Activated T-helper 2 cell treated with anti-CD3 and anti-CD28 coated beads, Interferon-gamma antibody, Interleukin-2, Interleukin-4, amounts not matched to agents 10 μg/mL and 5 μg/mL and 100 μg/mL, durations not matched to agents 14 hours and 24 hours and 36 hours (primary cell): ENCODE data around the gene POGK. TPM values are rescaled to one million over a fixed set of nuclear protein-coding genes. Genes with fewer than 3 reads are reported as not detected.
A peak's percentile ranks its signal among the peaks of the same experiment; 100 is the strongest.
"Not testable (repeated sequence)": the region's sequence is repeated elsewhere in the genome, so short reads cannot be mapped to it uniquely, and the experiment has no call there.

Source experiments
- DNase-seq: peaks from one replicate; pipeline ENCODE4 v3.0.0; 2021; ENCODE audit warnings: low spot score
- H3K27ac Mint-ChIP-seq: one replicate; pipeline ENCODE4 v1.8.0; 2021; ENCODE audit warnings: mixed read lengths
- H3K27me3 Mint-ChIP-seq: one replicate; pipeline ENCODE4 v1.8.0; 2021; ENCODE audit warnings: low read depth, mixed read lengths
- H3K36me3 Mint-ChIP-seq: one replicate; pipeline ENCODE4 v1.8.0; 2021; ENCODE audit warnings: low read depth, mixed read lengths
- H3K4me1 Mint-ChIP-seq: one replicate; pipeline ENCODE4 v1.8.0; 2021; ENCODE audit warnings: low read depth, mixed read lengths
- H3K4me3 Mint-ChIP-seq: one replicate; pipeline ENCODE4 v1.8.0; 2021; ENCODE audit warnings: low read depth, mild to moderate bottlenecking, moderate library complexity, mixed read lengths
- H3K9me3 Mint-ChIP-seq: one replicate; pipeline ENCODE4 v1.8.0; 2021; ENCODE audit warnings: mixed read lengths
- intact Hi-C: fragments of 100-400 bp; cut with micrococcal nuclease; formaldehyde crosslinking; loops from one replicate; pipeline ENCODE4 v1.15.1; 2023
- total RNA-seq: library from RNA; stranded (reverse); gene quantifications from 2 replicates; pipeline ENCODE4 v1.2.3, GENCODE V29; 2022

POGK gene
- total RNA-seq, result 46.6 and 49.7 TPM in 2 replicates

- Mint-ChIP-seq H3K4me3 (peak within 1 kb of the TSS; percentile 94), H3K9me3 (no peaks in the 10 kb centered on the region), H3K27ac (peak within 1 kb of the TSS; percentile 97), H3K4me1 (peaks cover 52% of the 10 kb centered on the region), H3K36me3 (peaks cover 41% of the 10 kb centered on the region), H3K27me3 (peaks cover 9% of the 10 kb centered on the region)
- DNase-seq, result peak; percentile 84
- intact Hi-C loops, result loop anchor here (1.0 kb wide), 2 partner anchors 37 to 381 kb away; partner anchors contain the start of genes POU2F1 and TADA1
Observed at GRCh38 chr1:166838766-166839599, at the start of gene POGK. Gene POGK (plus strand): TSS chr1:166839475. CDS start chr1:166840957, 1,482 bp downstream.

DNA sequence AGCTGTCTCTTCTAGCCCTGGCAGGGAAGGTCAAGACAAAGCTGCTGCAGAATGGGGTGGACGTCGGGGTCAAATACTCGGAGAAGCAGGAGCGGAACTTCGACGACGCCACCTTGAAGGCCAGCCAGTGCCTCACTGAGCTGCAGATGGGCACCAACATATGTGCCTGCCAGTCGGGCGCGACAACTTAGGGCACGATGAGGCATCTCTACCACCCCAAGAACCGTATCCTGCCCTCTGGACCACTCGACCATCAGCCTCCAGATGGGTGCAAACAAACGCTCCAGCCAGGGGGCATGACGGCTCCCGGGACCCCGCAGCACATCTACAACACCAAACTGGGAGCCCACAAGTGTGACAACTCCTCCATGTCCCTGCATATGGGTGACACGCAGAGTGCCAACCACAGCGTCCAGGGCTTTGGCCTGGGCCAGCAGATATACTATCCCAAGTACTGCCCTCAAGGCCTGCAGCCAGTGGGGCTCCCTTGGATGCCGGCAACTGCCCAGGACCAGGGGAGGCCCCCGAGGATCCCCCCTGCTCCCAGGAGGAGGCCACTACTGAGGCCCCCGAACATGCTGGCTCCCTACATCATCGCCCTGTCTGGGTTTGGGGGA is 42.5 kb upstream of the POGK start:
- H3K27ac Mint-ChIP-seq, result no peak overlapping the region
- H3K4me3 Mint-ChIP-seq, result no peak overlapping the region
- H3K9me3 Mint-ChIP-seq, result no peaks in the 10 kb centered on the region
- peaks cover 10% of the 10 kb centered on the region for H3K27me3 Mint-ChIP-seq
- intact Hi-C loops, result no loop called here
- no peaks in the 10 kb centered on the region for H3K36me3 Mint-ChIP-seq
- no peak for DNase-seq
- H3K4me1 Mint-ChIP-seq, result no peaks in the 10 kb centered on the region

DNA sequence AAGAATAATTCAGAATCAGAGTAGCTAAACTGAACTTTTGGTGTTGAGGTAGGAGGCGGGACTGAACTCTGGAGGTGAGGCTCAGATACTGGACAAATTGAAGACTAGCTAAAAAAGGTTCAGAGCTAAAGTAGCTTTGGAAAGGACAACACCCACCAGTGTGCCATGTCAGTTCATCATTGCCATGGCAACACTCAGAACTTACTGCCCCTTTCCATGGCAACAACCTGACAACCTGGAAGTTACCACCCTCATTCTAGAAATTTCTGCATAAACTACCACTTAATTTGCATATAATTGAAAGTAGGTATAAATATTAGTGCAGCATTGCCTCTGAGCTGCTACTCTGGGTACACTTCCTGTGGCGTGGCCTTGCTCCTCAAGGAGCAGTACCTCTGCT is 30.3 kb upstream of the POGK start:
- no peak for DNase-seq
- H3K9me3 Mint-ChIP-seq, result no peaks in the 10 kb centered on the region
- H3K36me3 Mint-ChIP-seq, result no peaks in the 10 kb centered on the region
- no peak overlapping the region for H3K27ac Mint-ChIP-seq
- intact Hi-C loops, result no loop called here
- no peak overlapping the region for H3K4me3 Mint-ChIP-seq
- H3K27me3 Mint-ChIP-seq, result peaks cover 8% of the 10 kb centered on the region
- no peaks in the 10 kb centered on the region for H3K4me1 Mint-ChIP-seq

GRCh38 chr1:166811691-166812090 is 27.6 kb upstream of the POGK start:
- intact Hi-C loops, result no loop called here

DNA sequence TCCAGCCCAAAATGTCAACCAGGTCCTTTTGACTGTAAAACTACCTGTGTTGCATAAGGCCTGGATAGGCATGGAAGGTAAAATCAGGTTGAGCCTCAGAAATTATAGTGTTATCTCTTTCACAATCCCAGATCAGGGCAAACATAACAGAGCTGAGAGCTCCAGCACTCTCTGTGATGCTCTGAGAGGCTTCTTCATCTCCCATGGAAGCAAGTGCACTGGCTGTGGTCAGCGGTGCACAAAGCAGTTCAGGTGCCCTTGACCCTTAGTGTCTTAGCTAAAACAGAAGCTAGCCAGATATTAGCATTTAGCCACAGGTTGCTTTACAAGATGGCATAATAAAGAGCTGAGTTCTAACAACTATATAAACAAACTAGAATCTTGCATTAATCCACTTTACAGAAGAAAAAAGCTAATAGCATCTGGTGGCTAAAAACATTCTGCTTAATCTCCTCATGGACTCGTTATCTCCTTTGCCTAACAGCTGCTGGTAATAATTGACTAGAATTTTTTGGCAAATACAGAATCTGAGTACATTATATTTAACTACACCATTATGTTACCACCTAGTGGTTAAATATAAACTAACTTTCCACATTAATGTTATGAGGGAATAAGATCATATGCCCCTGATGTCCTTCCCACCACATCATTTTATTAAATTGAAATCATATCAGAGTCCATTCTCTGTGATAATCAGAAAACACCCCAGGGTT is 25.6 kb upstream of the POGK start:
- Mint-ChIP-seq H3K4me1 (no peaks in the 10 kb centered on the region), H3K9me3 (peaks cover 3% of the 10 kb centered on the region), H3K27me3 (peaks cover 7% of the 10 kb centered on the region), H3K36me3 (no peaks in the 10 kb centered on the region), H3K27ac (no peak overlapping the region), H3K4me3 (no peak overlapping the region)
- DNase-seq, result no peak
- intact Hi-C loops, result no loop called here

More at GRCh38 chr1:166811691-166812090, 27.6 kb upstream of the POGK start:
- Mint-ChIP-seq H3K4me3 (no peak overlapping the region), H3K4me1 (no peaks in the 10 kb centered on the region), H3K27me3 (peaks cover 5% of the 10 kb centered on the region), H3K9me3 (no peaks in the 10 kb centered on the region), H3K27ac (no peak overlapping the region), H3K36me3 (no peaks in the 10 kb centered on the region)
- DNase-seq, result no peak

DNA sequence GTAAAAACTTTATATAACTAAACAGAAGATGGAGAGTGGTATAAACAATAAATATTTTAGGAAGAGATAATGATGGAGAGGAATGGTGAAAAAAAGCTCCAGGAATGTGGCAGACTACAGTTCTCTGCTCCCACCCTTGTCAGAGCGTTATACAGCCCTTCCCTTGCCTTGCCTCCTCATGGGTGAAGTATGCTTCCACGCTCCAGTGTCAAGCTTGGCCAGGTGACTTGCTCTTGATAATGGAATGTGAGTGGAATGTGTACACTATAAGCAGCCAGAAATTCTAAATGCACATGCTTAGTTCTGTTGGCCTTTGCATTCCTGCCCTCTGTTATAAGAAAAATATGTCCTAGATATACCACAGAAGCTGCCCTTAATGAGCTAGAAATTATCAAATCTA is 24.7 kb upstream of the POGK start:
- Mint-ChIP-seq H3K27ac (no peak overlapping the region), H3K36me3 (no peaks in the 10 kb centered on the region), H3K27me3 (peaks cover 7% of the 10 kb centered on the region), H3K4me3 (no peak overlapping the region), H3K9me3 (peaks cover 4% of the 10 kb centered on the region), H3K4me1 (no peaks in the 10 kb centered on the region)
- no peak for DNase-seq
- intact Hi-C loops, result no loop called here

DNA sequence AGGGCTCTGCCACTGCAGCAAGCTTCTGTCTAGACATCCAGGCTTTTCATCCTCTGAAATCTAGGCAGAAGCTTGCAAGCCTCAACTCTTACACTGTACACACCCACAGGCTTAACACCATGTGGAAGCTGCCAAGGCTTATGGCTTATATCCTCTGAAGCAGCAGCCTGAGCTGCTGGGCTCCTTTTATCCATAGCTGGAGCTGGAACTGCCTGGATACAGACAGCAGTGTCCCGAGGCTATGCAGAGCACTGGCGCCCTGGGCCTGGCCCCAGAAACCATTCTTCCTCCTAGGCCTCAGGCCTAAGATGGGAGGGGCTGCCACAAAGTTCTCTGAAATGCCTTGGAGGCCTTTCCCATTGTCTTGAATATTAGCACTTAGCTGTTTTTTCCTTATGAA is 19.3 kb upstream of the POGK start:
- Mint-ChIP-seq H3K36me3 (no peaks in the 10 kb centered on the region), H3K4me3 (no peak overlapping the region), H3K4me1 (no peaks in the 10 kb centered on the region), H3K27me3 (peaks cover 1% of the 10 kb centered on the region), H3K27ac (no peak overlapping the region), H3K9me3 (peaks cover 4% of the 10 kb centered on the region)
- no peak for DNase-seq
- intact Hi-C loops, result no loop called here

- no peaks in the 10 kb centered on the region for H3K36me3 Mint-ChIP-seq
- DNase-seq, result no peak
- no peak overlapping the region for H3K27ac Mint-ChIP-seq
- peaks cover 4% of the 10 kb centered on the region for H3K9me3 Mint-ChIP-seq
- peaks cover 3% of the 10 kb centered on the region for H3K27me3 Mint-ChIP-seq
- intact Hi-C loops, result no loop called here
- H3K4me1 Mint-ChIP-seq, result no peaks in the 10 kb centered on the region
- no peak overlapping the region for H3K4me3 Mint-ChIP-seq
Observed at GRCh38 chr1:166822385-166822784, 16.9 kb upstream of the POGK start.

DNA sequence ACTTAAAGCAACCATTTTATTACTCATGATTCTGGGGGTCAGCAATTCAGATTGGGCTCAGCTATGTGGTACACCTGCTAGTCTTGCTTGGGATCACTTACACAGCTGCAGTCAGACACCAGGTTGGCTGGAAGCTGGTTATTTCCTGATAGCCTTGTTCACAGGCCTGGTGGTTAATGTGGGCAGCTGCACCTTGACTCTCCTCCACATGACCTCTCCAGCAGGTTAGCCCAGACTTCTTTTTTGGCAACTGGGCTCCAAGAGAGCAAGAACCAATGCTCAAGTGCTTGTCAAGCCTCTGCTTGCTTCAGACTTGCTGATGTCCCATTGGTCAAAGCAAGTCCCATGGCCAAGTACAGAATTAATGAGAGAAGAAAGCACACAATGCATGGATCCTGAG is 11.8 kb upstream of the POGK start:
- Mint-ChIP-seq H3K36me3 (no peaks in the 10 kb centered on the region), H3K27me3 (peaks cover 8% of the 10 kb centered on the region), H3K4me3 (no peak overlapping the region), H3K4me1 (no peaks in the 10 kb centered on the region), H3K27ac (no peak overlapping the region), H3K9me3 (peaks cover 31% of the 10 kb centered on the region)
- intact Hi-C loops, result no loop called here
- no peak for DNase-seq

GRCh38 chr1:166829762-166830161 is 9.5 kb upstream of the POGK start:
- peaks cover 18% of the 10 kb centered on the region for H3K27me3 Mint-ChIP-seq
- intact Hi-C loops, result not testable (repeated sequence)

GRCh38 chr1:166836733-166837132 is 2.5 kb upstream of the POGK start:
- DNase-seq, result no peak
- no peak overlapping the region for H3K27ac Mint-ChIP-seq
- H3K4me3 Mint-ChIP-seq, result no peak overlapping the region
- H3K4me1 Mint-ChIP-seq, result peaks cover 40% of the 10 kb centered on the region
- peaks cover 13% of the 10 kb centered on the region for H3K27me3 Mint-ChIP-seq
- intact Hi-C loops, result no loop called here
- H3K9me3 Mint-ChIP-seq, result peaks cover 4% of the 10 kb centered on the region
- peaks cover 19% of the 10 kb centered on the region for H3K36me3 Mint-ChIP-seq

More at GRCh38 chr1:166829762-166830161, 9.5 kb upstream of the POGK start:
- not testable (repeated sequence) for H3K4me3 Mint-ChIP-seq, DNase-seq, H3K27ac Mint-ChIP-seq, H3K36me3 Mint-ChIP-seq, H3K4me1 Mint-ChIP-seq
- peaks cover 31% of the 10 kb centered on the region for H3K9me3 Mint-ChIP-seq

GRCh38 chr1:166839600-166840308 is 479 bp downstream of the POGK start:
- intact Hi-C loops, result loop anchor here (1.0 kb wide), 2 partner anchors 37 to 381 kb away; partner anchors contain the start of genes POU2F1 and TADA1
- DNase-seq, result peak; percentile 38
- H3K27ac Mint-ChIP-seq, result peak overlapping the region; percentile 73
- peaks cover 58% of the 10 kb centered on the region for H3K4me1 Mint-ChIP-seq
- peaks cover 49% of the 10 kb centered on the region for H3K36me3 Mint-ChIP-seq
- peak overlapping the region; percentile 84 for H3K4me3 Mint-ChIP-seq
- no peaks in the 10 kb centered on the region for H3K9me3 Mint-ChIP-seq
- peaks cover 3% of the 10 kb centered on the region for H3K27me3 Mint-ChIP-seq
